Body of pancreas (tissue), 4 donors: ENCODE measurements around the gene CEP43. TPM values are rescaled to one million over a fixed set of nuclear protein-coding genes. Genes with fewer than 3 reads are reported as not detected.

Source experiments
- ATAC-seq: fragments of 150-250 bp; one replicate; pipeline ENCODE4 v1.9.1; 2016
- DNase-seq, 4 donors: peaks; one replicate each; pipeline ENCODE4 v3.0.0-alpha.2; 2019
- H3K27ac ChIP-seq, 4 donors: fragments of 200-600 bp; sonication (generic); 1 replicate in 3 of 4; 2 replicates in 1 of 4; pipeline versions ENCODE4 v1.5.1 to v1.6.1; 2016 to 2019; ENCODE audit warnings: mild to moderate bottlenecking in 1 of 4, mixed read lengths in 1 of 4, moderate library complexity in 1 of 4
- H3K27me3 ChIP-seq, 2 donors: fragments of 200-600 bp; sonication (generic); one replicate each; pipeline ENCODE4 v1.6.0; 2016; ENCODE audit warnings: mild to moderate bottlenecking in 1 of 2
- H3K36me3 ChIP-seq, 2 donors: fragments of 200-600 bp; sonication (generic); replicated peaks in 1 of 2; 2 replicates each; pipeline ENCODE4 v1.5.1; 2016; ENCODE audit warnings: low read depth in 2 of 2; ENCODE audit not compliant: insufficient read depth in 1 of 2
- H3K4me1 ChIP-seq: fragments of 200-600 bp; sonication (generic); one replicate; pipeline ENCODE4 v1.6.0; 2016
- H3K4me3 ChIP-seq, 2 donors: fragments of 200-600 bp; sonication (generic); 1 replicate in 1 of 2; 2 replicates in 1 of 2; pipeline ENCODE4 v1.5.1; 2016 to 2019
- H3K9me3 ChIP-seq, 3 donors: fragments of 200-600 bp; sonication (generic); 1 replicate in 2 of 3; 2 replicates in 1 of 3; pipeline ENCODE4 v1.5.1; 2016
- POLR2A ChIP-seq, 3 donors: fragments of 450-650 bp; IDR thresholded peaks; one replicate each; pipeline ENCODE4 v1.6.1; 2016; ENCODE audit warnings: antibody characterized with exemption in 3 of 3, mild to moderate bottlenecking in 2 of 3
- WGBS, 2 donors: methylation state at CpG; one replicate each; pipeline ENCODE4 v1.1.5; 2017; 5-methylcytosine and 5-hydroxymethylcytosine counted together
- intact Hi-C: fragments of 100-400 bp; cut with DNase I; formaldehyde crosslinking; loops from one replicate; pipeline ENCODE4 v1.15.1; 2023
- total RNA-seq, 2 donors: library from RNA; depleted of rRNA; stranded (reverse); fragments of >200 nt; gene quantifications; one replicate each; pipeline ENCODE4 v1.1.0, GENCODE V29; 2016
- TF ChIP-seq, protein P1 (sequence below), 7 experiments: fragments of 450-650 bp in 4 of 7; fragments of 200-600 bp in 3 of 7; sonication (generic) in 3 of 7; IDR thresholded peaks; one replicate each; pipeline ENCODE4 v1.5.1; 2016 to 2019; ENCODE audit warnings: antibody characterized with exemption in 7 of 7

Gene CEP43
- total RNA-seq, 2 donors from 2014 or later: 11.4 to 45.8 TPM

GRCh38 chr6:166966268-166966667 is 32.9 kb upstream of the CEP43 start:
- no peaks in the 10 kb centered on the region for H3K4me1 ChIP-seq
- no peaks in the 10 kb centered on the region for H3K27me3 ChIP-seq
- no peaks in the 10 kb centered on the region for H3K36me3 ChIP-seq
- 94% methylated on average over 2 of the region's 2 CpGs for WGBS, 2 donors
- TF ChIP-seq POLR2A (IDR thresholded peaks at IDR 0.05): no peak
- TF ChIP-seq, protein P1, sequence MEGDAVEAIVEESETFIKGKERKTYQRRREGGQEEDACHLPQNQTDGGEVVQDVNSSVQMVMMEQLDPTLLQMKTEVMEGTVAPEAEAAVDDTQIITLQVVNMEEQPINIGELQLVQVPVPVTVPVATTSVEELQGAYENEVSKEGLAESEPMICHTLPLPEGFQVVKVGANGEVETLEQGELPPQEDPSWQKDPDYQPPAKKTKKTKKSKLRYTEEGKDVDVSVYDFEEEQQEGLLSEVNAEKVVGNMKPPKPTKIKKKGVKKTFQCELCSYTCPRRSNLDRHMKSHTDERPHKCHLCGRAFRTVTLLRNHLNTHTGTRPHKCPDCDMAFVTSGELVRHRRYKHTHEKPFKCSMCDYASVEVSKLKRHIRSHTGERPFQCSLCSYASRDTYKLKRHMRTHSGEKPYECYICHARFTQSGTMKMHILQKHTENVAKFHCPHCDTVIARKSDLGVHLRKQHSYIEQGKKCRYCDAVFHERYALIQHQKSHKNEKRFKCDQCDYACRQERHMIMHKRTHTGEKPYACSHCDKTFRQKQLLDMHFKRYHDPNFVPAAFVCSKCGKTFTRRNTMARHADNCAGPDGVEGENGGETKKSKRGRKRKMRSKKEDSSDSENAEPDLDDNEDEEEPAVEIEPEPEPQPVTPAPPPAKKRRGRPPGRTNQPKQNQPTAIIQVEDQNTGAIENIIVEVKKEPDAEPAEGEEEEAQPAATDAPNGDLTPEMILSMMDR (IDR thresholded peaks at IDR 0.05): no peak
- ATAC-seq: no peak
- intact Hi-C loops: no loop called here
- no peak overlapping the region for H3K4me3 ChIP-seq
- H3K27ac ChIP-seq: no peak overlapping the region
- DNase-seq: no peak
- H3K9me3 ChIP-seq: no peaks in the 10 kb centered on the region

DNA sequence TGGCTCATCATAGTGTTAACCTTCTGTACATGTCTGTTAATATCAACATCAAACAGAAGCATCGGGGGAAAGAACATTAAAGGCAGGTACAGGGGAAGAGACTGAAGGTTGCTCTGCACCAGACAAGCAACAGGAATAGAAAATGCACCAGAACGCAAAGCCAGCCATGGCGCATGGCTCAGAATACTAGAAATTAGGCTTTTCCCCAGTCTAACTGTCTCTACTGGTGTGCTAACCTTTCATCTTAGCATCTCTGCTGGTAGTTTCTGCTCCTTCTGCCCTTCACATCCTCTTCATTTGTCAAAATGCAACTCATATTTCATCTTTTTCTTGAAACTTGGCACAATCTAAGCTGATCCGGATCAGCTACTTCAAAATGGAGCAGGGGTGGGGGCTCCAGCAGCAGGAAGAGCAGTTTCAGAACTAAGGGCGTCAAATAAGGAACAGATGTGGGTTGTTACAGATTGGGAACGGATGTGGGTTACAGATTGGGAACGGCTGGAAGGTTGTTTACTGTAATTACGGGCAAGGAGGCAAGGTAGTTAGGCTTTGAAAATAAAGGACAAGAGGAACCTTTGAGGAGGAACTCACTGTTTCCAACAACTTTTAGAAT is 29.7 kb upstream of the CEP43 start:
- 68 to 88% methylated on average over 8 of the region's 8 CpGs for WGBS, 2 donors
- no peak for ATAC-seq
- Histone ChIP-seq H3K9me3 (no peaks in the 10 kb centered on the region), H3K4me1 (no peaks in the 10 kb centered on the region), H3K36me3 (no peaks in the 10 kb centered on the region), H3K4me3 (no peak overlapping the region), H3K27ac (no peak overlapping the region), H3K27me3 (no peaks in the 10 kb centered on the region)
- TF ChIP-seq, protein P1 (IDR thresholded peaks at IDR 0.05): no peak
- TF ChIP-seq POLR2A (IDR thresholded peaks at IDR 0.05): no peak
- DNase-seq: no peak
- intact Hi-C loops: no loop called here

GRCh38 chr6:166970091-166970490 is 29.1 kb upstream of the CEP43 start:
- Histone ChIP-seq H3K27ac (no peak overlapping the region), H3K4me3 (no peak overlapping the region), H3K9me3 (no peaks in the 10 kb centered on the region), H3K4me1 (no peaks in the 10 kb centered on the region), H3K36me3 (no peaks in the 10 kb centered on the region), H3K27me3 (no peaks in the 10 kb centered on the region)
- TF ChIP-seq, protein P1 (IDR thresholded peaks at IDR 0.05): no peak
- no peak for TF ChIP-seq POLR2A (IDR thresholded peaks at IDR 0.05)
- ATAC-seq (no peak), DNase-seq (no peak)
- intact Hi-C loops: no loop called here

GRCh38 chr6:166970776-166971175 is 28.4 kb upstream of the CEP43 start:
- intact Hi-C loops: no loop called here
- ATAC-seq (no peak), DNase-seq (no peak)
- Histone ChIP-seq H3K9me3 (no peaks in the 10 kb centered on the region), H3K27me3 (no peaks in the 10 kb centered on the region), H3K27ac (no peak overlapping the region), H3K4me1 (no peaks in the 10 kb centered on the region), H3K36me3 (no peaks in the 10 kb centered on the region), H3K4me3 (no peak overlapping the region)
- 86 to 89% methylated on average over 6 to 17 of the region's 17 CpGs for WGBS, 2 donors
- TF ChIP-seq POLR2A (IDR thresholded peaks at IDR 0.05): no peak
- TF ChIP-seq, protein P1 (IDR thresholded peaks at IDR 0.05): no peak

DNA sequence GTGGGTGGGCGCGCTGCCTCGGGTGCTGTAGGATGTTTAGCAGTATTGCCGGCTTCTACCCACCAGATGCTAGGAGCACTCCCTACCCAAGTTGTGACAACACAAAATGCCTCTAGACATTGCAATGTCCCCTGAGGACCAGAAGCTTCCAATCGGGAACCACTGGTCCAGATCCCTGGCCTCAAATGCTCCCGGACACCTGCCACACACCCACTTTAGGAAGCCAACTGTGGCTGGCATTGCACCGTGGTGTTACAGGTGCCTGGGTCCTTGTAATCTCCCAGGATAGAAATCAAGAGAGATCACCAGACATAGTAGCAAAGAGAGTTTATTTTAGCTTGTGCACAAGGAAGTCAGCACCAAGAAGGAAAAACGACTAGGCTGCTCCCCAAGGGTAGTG is 27.9 kb upstream of the CEP43 start:
- H3K27me3 ChIP-seq: no peaks in the 10 kb centered on the region
- WGBS, 2 donors: 69 to 74% methylated on average over 6 to 8 of the region's 8 CpGs
- intact Hi-C loops: no loop called here
- H3K27ac ChIP-seq: no peak overlapping the region
- H3K9me3 ChIP-seq: no peaks in the 10 kb centered on the region
- no peaks in the 10 kb centered on the region for H3K4me1 ChIP-seq
- no peaks in the 10 kb centered on the region for H3K36me3 ChIP-seq
- ATAC-seq: no peak
- DNase-seq: no peak
- H3K4me3 ChIP-seq: no peak overlapping the region
- TF ChIP-seq, protein P1 (IDR thresholded peaks at IDR 0.05): no peak
- no peak for TF ChIP-seq POLR2A (IDR thresholded peaks at IDR 0.05)
